Measurements from ENCODE around the gene GALK1.
"Not testable (repeated sequence)": the region's sequence is repeated elsewhere in the genome, so short reads cannot be mapped to it uniquely, and the experiment has no call there.

The GALK1 gene

GRCh38 chr17:75784473-75785015, 19.6 kb upstream of the GALK1 start, which contains the start of gene UNK:
UNK (plus strand) TSS chr17:75784806; CDS start chr17:75784881, 75 bp downstream.
- in situ Hi-C loops (cut with HindIII; ENCODE audit: low sequenced_read_pairs), result no loop called here

- in situ Hi-C loops (cut with HindIII; ENCODE audit: low sequenced_read_pairs), result no loop called here
These were observed 18.9 kb upstream of the GALK1 start for GRCh38 chr17:75783803-75784472.

GRCh38 chr17:75783069-75783783, 18.2 kb upstream of the GALK1 start:
- in situ Hi-C loops (cut with HindIII; ENCODE audit: low sequenced_read_pairs), result no loop called here

- in situ Hi-C loops (cut with HindIII; ENCODE audit: low sequenced_read_pairs), result no loop called here
These were observed 15.2 kb upstream of the GALK1 start for GRCh38 chr17:75779987-75780889.

- in situ Hi-C loops (cut with HindIII; ENCODE audit: low sequenced_read_pairs), result no loop called here
These were observed 14.4 kb upstream of the GALK1 start for GRCh38 chr17:75779250-75779986.

GRCh38 chr17:75778861-75779249, 13.9 kb upstream of the GALK1 start:
- in situ Hi-C loops (cut with HindIII; ENCODE audit: low sequenced_read_pairs), result no loop called here

GRCh38 chr17:75778066-75778860, 13.3 kb upstream of the GALK1 start:
- in situ Hi-C loops (cut with HindIII; ENCODE audit: low sequenced_read_pairs), result not testable (repeated sequence)

GRCh38 chr17:75777296-75777922, 12.4 kb upstream of the GALK1 start:
- in situ Hi-C loops (cut with HindIII; ENCODE audit: low sequenced_read_pairs), result no loop called here

- in situ Hi-C loops (cut with HindIII; ENCODE audit: low sequenced_read_pairs), result no loop called here
These were observed 11.6 kb upstream of the GALK1 start for GRCh38 chr17:75776386-75777295.

- in situ Hi-C loops (cut with HindIII; ENCODE audit: low sequenced_read_pairs), result no loop called here
These were observed 10.1 kb upstream of the GALK1 start for GRCh38 chr17:75774991-75775668.

- in situ Hi-C loops (cut with HindIII; ENCODE audit: low sequenced_read_pairs), result no loop called here
These were observed 9.5 kb upstream of the GALK1 start for GRCh38 chr17:75774471-75774990.

GRCh38 chr17:75773808-75774470, 8.9 kb upstream of the GALK1 start:
- in situ Hi-C loops (cut with HindIII; ENCODE audit: low sequenced_read_pairs), result no loop called here

- in situ Hi-C loops (cut with HindIII; ENCODE audit: low sequenced_read_pairs), result no loop called here
These were observed 8.3 kb upstream of the GALK1 start for GRCh38 chr17:75773121-75773807.

GRCh38 chr17:75771334-75772281, 6.6 kb upstream of the GALK1 start:
- in situ Hi-C loops (cut with HindIII; ENCODE audit: low sequenced_read_pairs), result no loop called here

GRCh38 chr17:75769536-75769935, 4.5 kb upstream of the GALK1 start:
- in situ Hi-C loops (cut with HindIII; ENCODE audit: low sequenced_read_pairs), result no loop called here

Data from DLD1 (cell line).